NB4 (cell line): ENCODE data around the gene BCL7A.

ENCODE experiments used
- DNase-seq: peaks from one replicate; pipeline ENCODE4 v3.0.0; 2010; ENCODE audit warnings: low read depth
- H3K4me3 ChIP-seq: one replicate; pipeline ENCODE4 v1.5.1; 2011; ENCODE audit warnings: mild to moderate bottlenecking, low read depth, low read length, moderate library complexity
- CTCF ChIP-seq: IDR thresholded peaks from one replicate; pipeline ENCODE4 v1.5.1; 2012; ENCODE audit warnings: low read depth, low read length
- MAX ChIP-seq: IDR thresholded peaks from 2 replicates; pipeline ENCODE4 v1.6.1; 2011; ENCODE audit warnings: low read depth, low read length
- MYC ChIP-seq: IDR thresholded peaks from 2 replicates; pipeline ENCODE4 v1.6.1; 2011; ENCODE audit warnings: low read depth, low read length
- POLR2A ChIP-seq: IDR thresholded peaks from 2 replicates; pipeline ENCODE4 v1.6.1; 2011; ENCODE audit warnings: mild to moderate bottlenecking; ENCODE audit not compliant: insufficient read length; ENCODE audit errors: extremely low read depth

BCL7A gene

GRCh38 chr12:122096591-122097149 lies 75.0 kb downstream of the BCL7A start:
- DNase-seq, result no peak
- H3K4me3 ChIP-seq, result no peak overlapping the region
- TF ChIP-seq MAX (no peak), CTCF (no peak), POLR2A (no peak), MYC (no peak)

GRCh38 chr12:122097584-122097926 lies 75.9 kb downstream of the BCL7A start:
- no peak for DNase-seq
- H3K4me3 ChIP-seq, result no peak overlapping the region
- TF ChIP-seq MAX, result no peak
- TF ChIP-seq POLR2A, result no peak
- no peak for TF ChIP-seq MYC
- no peak for TF ChIP-seq CTCF

- no peak for DNase-seq
- TF ChIP-seq MAX (no peak), MYC (no peak), CTCF (no peak), POLR2A (no peak)
- no peak overlapping the region for H3K4me3 ChIP-seq
Measured at GRCh38 chr12:122097927-122098756, 76.5 kb downstream of the BCL7A start.

- no peak overlapping the region for H3K4me3 ChIP-seq
- no peak for TF ChIP-seq CTCF
- no peak for TF ChIP-seq MYC
- no peak for TF ChIP-seq MAX
- TF ChIP-seq POLR2A, result no peak
- DNase-seq, result no peak
Measured at GRCh38 chr12:122099280-122099749, 77.6 kb downstream of the BCL7A start.

- TF ChIP-seq MAX (no peak), POLR2A (no peak), CTCF (no peak), MYC (no peak)
- DNase-seq, result no peak
- no peak overlapping the region for H3K4me3 ChIP-seq
Measured at GRCh38 chr12:122099856-122100255, 78.2 kb downstream of the BCL7A start.
